Urinary bladder (tissue), 4 donors: Measurements from ENCODE around the gene IL15RA. TPM values are rescaled to one million over a fixed set of nuclear protein-coding genes. Genes with fewer than 3 reads are reported as not detected.
"Not testable (repeated sequence)": the region's sequence is repeated elsewhere in the genome, so short reads cannot be mapped to it uniquely, and the experiment has no call there.

ENCODE experiments used
- DNase-seq: peaks from one replicate; pipeline ENCODE4 v3.0.0-alpha.2; 2015; ENCODE audit errors: extremely low spot score
- H3K27ac ChIP-seq: one replicate; pipeline ENCODE4 v1.5.1; 2013; ENCODE audit warnings: low read depth, mild to moderate bottlenecking, moderate library complexity
- H3K36me3 ChIP-seq: one replicate; pipeline ENCODE4 v1.6.1; 2013; ENCODE audit warnings: mild to moderate bottlenecking, moderate library complexity; ENCODE audit not compliant: insufficient read depth
- H3K4me1 ChIP-seq: one replicate; pipeline ENCODE4 v1.6.1; 2013; ENCODE audit warnings: mild to moderate bottlenecking, moderate library complexity; ENCODE audit not compliant: insufficient read depth
- H3K4me3 ChIP-seq: one replicate; pipeline ENCODE4 v1.5.1; 2013; ENCODE audit warnings: low read depth, low read length
- WGBS: extraction: QIAGEN DNeasy Blood & Tissue Kit; methylation state at CpG from one replicate; pipeline ENCODE4 v1.1.7; 2013; 5-methylcytosine and 5-hydroxymethylcytosine counted together
- polyA plus RNA-seq: library from polyadenylated mRNA; stranded (reverse); fragments of 200-250 nt; gene quantifications from one replicate; pipeline ENCODE4 v1.2.3, GENCODE V29; 2013
- total RNA-seq: library from RNA; depleted of rRNA; stranded (reverse); fragments of >200 nt; gene quantifications from one replicate; pipeline ENCODE4 v1.2.3, GENCODE V29; 2014
- donor health status: healthy with polysubstance abuse.
- donor health status: healthy.

The IL15RA gene
- total and polyA plus RNA-seq, 2 donors, result 3.5 to 50.2 TPM

DNA sequence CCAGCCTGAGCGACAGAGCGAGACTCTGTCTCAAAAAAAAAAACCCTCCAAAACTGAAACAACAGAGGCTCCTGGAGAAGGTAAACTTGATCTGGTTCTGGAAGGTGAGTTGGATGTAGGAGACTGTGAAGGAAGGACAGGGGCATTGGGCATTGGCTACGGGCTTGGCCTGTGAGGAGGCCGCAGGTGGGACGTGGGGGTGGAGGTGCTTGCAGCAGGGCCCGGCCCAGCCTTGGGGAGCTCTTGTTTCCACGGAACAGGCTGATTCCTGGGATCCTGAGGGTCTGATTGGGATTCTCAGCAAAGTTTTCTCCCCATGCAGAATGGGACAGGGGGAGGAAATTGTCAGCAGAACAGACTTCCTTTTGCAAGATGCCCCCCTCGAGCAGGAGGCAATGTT is 30.6 kb downstream of the IL15RA start:
- Histone ChIP-seq H3K4me3 (no peak overlapping the region), H3K27ac (no peak overlapping the region), H3K4me1 (peaks cover 4% of the 10 kb centered on the region), H3K36me3 (no peaks in the 10 kb centered on the region)
- DNase-seq, result no peak
- 92% methylated on average over 8 of the region's 8 CpGs for WGBS

GRCh38 chr10:5946419-5946775 is 30.9 kb downstream of the IL15RA start:
- H3K36me3 ChIP-seq, DNase-seq, H3K4me3 ChIP-seq, H3K4me1 ChIP-seq: not testable (repeated sequence)
- 87% methylated on average over 10 of the region's 10 CpGs for WGBS
- peak overlapping the region; percentile 72 for H3K27ac ChIP-seq

DNA sequence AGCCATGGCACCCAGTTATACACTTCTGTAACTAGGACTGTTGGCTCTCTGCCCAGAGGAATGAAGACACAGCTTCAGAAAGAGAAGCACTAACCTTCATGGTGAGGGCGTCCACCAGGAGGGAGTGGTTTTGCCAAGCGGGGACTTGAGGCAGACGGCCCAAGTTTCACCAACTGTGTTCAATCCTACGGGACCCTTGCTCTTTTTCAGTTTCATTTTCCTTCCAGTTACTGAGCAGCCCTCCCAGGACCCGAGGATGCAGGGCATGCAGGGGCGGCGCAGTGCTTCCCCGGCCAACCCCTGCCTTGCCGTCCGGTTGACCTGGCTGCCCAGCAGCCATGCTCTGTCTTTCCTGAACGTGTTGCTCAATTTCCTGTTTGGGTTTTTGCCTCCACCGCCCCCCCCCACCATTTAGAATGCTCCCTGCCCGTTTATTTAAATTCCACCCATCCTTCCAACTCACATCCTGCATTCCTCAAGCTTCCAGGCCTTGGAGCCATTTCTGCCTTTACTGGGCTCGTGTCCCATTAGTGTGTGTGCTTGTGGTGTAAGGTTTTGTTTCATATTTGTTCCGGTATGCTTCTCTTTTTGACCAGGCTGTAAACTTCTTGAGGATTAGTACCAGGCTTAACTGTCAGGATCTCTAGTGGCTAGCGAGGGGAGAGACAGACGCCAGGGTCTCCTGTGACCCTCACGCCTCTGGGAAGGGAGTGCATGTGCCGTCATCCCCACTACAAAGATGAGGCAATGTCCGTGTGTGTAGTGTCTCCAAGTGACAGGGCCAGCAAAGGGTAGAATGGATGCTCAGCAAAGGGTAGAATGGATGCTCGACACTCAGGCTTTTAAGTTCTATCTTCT is 31.6 kb downstream of the IL15RA start:
- Histone ChIP-seq H3K27ac (peak overlapping the region; percentile 92), H3K4me1 (peaks cover 4% of the 10 kb centered on the region)
- WGBS, result 26% methylated on average over 21 of the region's 21 CpGs

GRCh38 chr10:5945190-5945509 is 32.2 kb downstream of the IL15RA start:
- 63% methylated on average over 9 of the region's 9 CpGs for WGBS
- DNase-seq, result no peak
- H3K36me3 ChIP-seq, result no peaks in the 10 kb centered on the region
- peak overlapping the region; percentile 10 for H3K4me3 ChIP-seq
- H3K4me1 ChIP-seq, result peaks cover 4% of the 10 kb centered on the region
- peak overlapping the region; percentile 92 for H3K27ac ChIP-seq

More for the DNA sequence above, 31.6 kb downstream of the IL15RA start:
- peak; percentile 36 for DNase-seq
- H3K36me3 ChIP-seq, result no peaks in the 10 kb centered on the region
- H3K4me3 ChIP-seq, result peak overlapping the region; percentile 21

DNA sequence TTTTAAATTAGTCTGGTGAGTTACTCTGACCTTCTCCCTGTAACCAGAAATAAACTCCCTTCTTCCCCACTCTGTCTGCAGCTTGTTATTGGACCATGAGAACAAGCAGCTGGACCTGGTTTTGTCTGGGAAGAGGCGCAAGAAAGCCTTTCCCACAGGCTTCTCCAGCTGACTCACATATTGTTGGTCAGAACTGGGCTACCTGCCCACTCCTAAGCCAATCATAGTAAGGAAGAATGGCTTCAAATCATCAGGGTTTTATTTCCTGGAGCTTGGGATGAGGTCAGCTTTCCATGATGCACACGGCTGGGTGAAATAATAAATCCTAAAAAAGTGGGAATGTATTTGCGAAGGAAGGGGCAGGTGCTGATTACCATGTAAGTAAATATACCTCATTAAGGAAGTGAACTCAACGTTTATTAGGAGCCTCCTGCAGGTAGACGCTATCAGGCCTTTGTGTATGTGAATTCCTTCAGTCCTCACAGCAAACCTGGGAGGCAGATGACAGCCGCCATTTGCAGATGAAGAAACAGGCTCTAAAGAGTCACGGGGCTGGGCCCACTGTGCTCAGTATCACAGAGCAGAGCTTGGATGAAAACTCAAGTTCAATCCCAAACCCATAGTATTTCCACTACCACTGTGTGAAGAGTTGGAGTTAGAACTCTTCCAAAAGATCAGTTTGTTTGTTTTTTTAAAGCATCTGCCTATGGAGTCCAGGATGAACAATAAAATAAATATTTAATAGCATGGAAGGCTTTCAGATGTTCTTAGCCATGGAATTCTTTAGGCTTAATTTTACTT is 32.8 kb downstream of the IL15RA start:
- peaks cover 4% of the 10 kb centered on the region for H3K4me1 ChIP-seq
- DNase-seq, result peak; percentile 89
- peak overlapping the region; percentile 92 for H3K27ac ChIP-seq
- no peaks in the 10 kb centered on the region for H3K36me3 ChIP-seq
- no peak overlapping the region for H3K4me3 ChIP-seq
- 30% methylated on average over 7 of the region's 7 CpGs for WGBS

- WGBS, result 56% methylated on average over 15 of the region's 15 CpGs
- Histone ChIP-seq H3K4me3 (no peak overlapping the region), H3K36me3 (no peaks in the 10 kb centered on the region), H3K4me1 (peaks cover 4% of the 10 kb centered on the region), H3K27ac (peak overlapping the region; percentile 74)
- DNase-seq, result no peak
These were observed 33.8 kb downstream of the IL15RA start for GRCh38 chr10:5943536-5943935.

GRCh38 chr10:5942474-5942873 is 34.9 kb downstream of the IL15RA start:
- Histone ChIP-seq H3K4me1 (peaks cover 4% of the 10 kb centered on the region), H3K27ac (no peak overlapping the region), H3K36me3 (peaks cover 2% of the 10 kb centered on the region), H3K4me3 (no peak overlapping the region)
- 76% methylated on average over 16 of the region's 16 CpGs for WGBS
- no peak for DNase-seq

DNA sequence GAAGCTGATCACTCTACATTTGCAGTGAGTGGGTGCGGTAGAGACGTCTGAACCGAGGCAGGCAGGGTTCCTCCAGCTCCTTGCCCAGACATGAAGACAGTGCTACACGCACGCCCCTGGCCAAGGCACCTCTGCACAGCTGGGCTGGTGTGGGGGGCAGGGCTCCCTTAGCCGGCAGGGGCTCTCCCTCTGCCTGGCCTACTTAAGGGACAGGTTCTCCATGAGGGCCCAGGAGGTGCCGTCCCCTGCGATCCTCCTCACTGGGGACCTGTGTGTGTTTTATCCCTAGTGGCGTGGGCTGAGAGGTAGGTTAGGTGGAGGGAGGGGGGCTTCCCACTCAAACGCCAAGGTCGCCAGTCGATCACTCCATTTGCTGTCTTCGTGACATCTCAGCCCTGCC is 35.3 kb downstream of the IL15RA start:
- H3K4me1 ChIP-seq, result peaks cover 4% of the 10 kb centered on the region
- no peak for DNase-seq
- no peak overlapping the region for H3K4me3 ChIP-seq
- 88% methylated on average over 13 of the region's 13 CpGs for WGBS
- peaks cover 4% of the 10 kb centered on the region for H3K36me3 ChIP-seq
- H3K27ac ChIP-seq, result no peak overlapping the region

DNA sequence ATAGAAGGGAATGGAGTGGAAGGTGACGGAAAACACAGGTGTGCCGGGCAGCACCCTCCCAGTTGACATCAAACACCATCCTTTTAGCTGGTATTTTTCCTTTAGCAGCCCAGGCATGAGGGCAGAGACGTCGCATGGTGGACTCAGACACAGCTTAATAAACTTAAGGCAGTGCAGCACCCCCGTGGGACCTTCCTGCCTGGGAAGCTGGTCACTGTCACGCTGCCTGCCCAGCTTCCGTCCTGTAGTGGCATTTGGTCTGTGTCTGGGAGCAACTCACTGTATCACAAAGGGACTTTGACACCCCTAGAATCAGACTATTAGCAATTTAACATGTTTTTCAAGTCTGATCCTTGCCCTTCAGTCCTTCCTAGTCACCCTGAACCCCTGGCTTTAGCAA is 35.8 kb downstream of the IL15RA start:
- peaks cover 5% of the 10 kb centered on the region for H3K36me3 ChIP-seq
- H3K27ac ChIP-seq, result no peak overlapping the region
- peaks cover 4% of the 10 kb centered on the region for H3K4me1 ChIP-seq
- WGBS, result 81% methylated on average over 7 of the region's 7 CpGs
- no peak for DNase-seq
- no peak overlapping the region for H3K4me3 ChIP-seq

GRCh38 chr10:5940807-5941218 is 36.5 kb downstream of the IL15RA start:
- H3K36me3 ChIP-seq, result peaks cover 7% of the 10 kb centered on the region
- H3K27ac ChIP-seq, result no peak overlapping the region
- H3K4me3 ChIP-seq, result no peak overlapping the region
- 76% methylated on average over 6 of the region's 6 CpGs for WGBS
- peaks cover 4% of the 10 kb centered on the region for H3K4me1 ChIP-seq
- no peak for DNase-seq

DNA sequence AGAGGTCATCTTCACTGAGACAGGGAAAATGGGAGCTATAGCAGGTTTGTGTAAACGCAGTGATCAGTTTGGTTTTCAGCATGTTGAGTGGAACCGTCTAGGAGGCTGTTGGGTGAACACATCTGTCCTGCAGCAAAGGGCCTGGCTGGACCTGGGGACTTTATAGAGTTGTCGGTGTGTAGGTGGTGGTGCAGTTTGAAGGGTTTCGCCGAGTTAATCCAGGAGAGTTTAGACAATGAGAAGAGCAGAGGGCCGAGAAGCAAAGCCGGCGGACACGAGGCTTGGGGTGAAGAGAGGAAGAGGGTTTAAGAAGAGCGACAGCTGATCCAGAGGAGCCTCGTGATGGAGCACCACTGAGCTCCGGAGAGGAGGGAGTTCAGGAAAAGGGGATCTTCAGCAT is 39.1 kb downstream of the IL15RA start:
- DNase-seq, result no peak
- WGBS, result 89% methylated on average over 12 of the region's 12 CpGs
- Histone ChIP-seq H3K36me3 (peaks cover 7% of the 10 kb centered on the region), H3K4me3 (no peak overlapping the region), H3K27ac (no peak overlapping the region), H3K4me1 (no peaks in the 10 kb centered on the region)

GRCh38 chr10:5937016-5937415 is 40.3 kb downstream of the IL15RA start:
- Histone ChIP-seq H3K4me3 (no peak overlapping the region), H3K4me1 (no peaks in the 10 kb centered on the region), H3K27ac (no peak overlapping the region), H3K36me3 (peaks cover 7% of the 10 kb centered on the region)
- 95% methylated on average over 18 of the region's 18 CpGs for WGBS
- DNase-seq, result no peak

DNA sequence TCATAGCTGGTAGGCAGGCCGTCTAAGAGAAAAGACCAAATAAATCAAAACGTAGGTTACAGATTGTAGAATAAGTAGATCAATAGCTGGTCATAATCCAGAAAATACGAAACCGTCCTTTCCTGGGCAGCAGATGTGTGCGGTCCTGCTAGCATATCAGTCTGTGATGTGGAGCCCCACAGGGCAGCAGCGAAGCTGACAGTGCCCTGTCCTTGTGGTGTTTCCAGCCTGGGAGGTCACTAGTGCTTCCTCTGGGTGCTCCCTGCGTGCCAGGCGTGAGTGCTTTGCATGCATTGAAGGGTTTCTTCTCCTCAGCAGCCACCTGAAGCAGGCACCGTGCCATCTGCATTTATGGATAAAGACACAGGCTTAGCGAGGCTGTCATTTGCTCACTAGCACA is 41.7 kb downstream of the IL15RA start:
- Histone ChIP-seq H3K27ac (no peak overlapping the region), H3K36me3 (peaks cover 7% of the 10 kb centered on the region), H3K4me3 (no peak overlapping the region), H3K4me1 (no peaks in the 10 kb centered on the region)
- no peak for DNase-seq
- WGBS, result 93% methylated on average over 10 of the region's 10 CpGs

GRCh38 chr10:5933909-5934546 is 43.3 kb downstream of the IL15RA start:
- H3K4me3 ChIP-seq, result no peak overlapping the region
- no peaks in the 10 kb centered on the region for H3K4me1 ChIP-seq
- no peak overlapping the region for H3K27ac ChIP-seq
- DNase-seq, result no peak
- H3K36me3 ChIP-seq, result peaks cover 7% of the 10 kb centered on the region
- 95% methylated on average over 14 of the region's 14 CpGs for WGBS
